HCT116 (cell line): ENCODE data around the gene CFAP161. TPM values are rescaled to one million over a fixed set of nuclear protein-coding genes. Genes with fewer than 3 reads are reported as not detected.

ENCODE experiments used
- ATAC-seq: fragments of 200-7000 bp; cut with Tn5 transposase; 2 replicates; pipeline ENCODE4 v1.9.1; 2020; ENCODE audit warnings: mild to moderate bottlenecking, moderate library complexity
- BruUV-seq: library from RNA; stranded (reverse); fragments of 400-500 nt; replicated peaks from 2 replicates; lab custom pipeline; 2021; lab: Mats Ljungman, UMichigan
- CTCF ChIA-PET: fragments of 300-600 bp; sonication (Branson Sonifier 250); formaldehyde crosslinking; loops from one replicate; lab custom pipeline; 2021; ENCODE audit warnings: antibody characterized with exemption; lab: Charles Lee
- POLR2A ChIA-PET: fragments of 300-600, 350-600 bp; sonication (Branson Sonifier 250); formaldehyde crosslinking; loops from one replicate; lab custom pipeline; 2021; ENCODE audit warnings: antibody characterized with exemption; lab: Charles Lee
- RAD21 ChIA-PET, 2 experiments: fragments of 300-600 bp; sonication (Branson Sonifier 250); formaldehyde crosslinking; loops; one replicate each; lab custom pipeline; 2023; ENCODE audit warnings: low total read pairs in 2 of 2; ENCODE audit not compliant: uncharacterized antibody in 2 of 2, unreplicated experiment in 2 of 2, low non-redundant PET in 1 of 2; lab: Charles Lee
- DNase-seq: peaks from one replicate; pipeline ENCODE4 v3.0.0-alpha.2; 2010; ENCODE audit warnings: low read depth, low spot score
- H2AFZ ChIP-seq: fragments of 200-600 bp; shearing (Covaris generic), sonication (generic); 2 replicates; pipeline ENCODE4 v1.6.1; 2017; ENCODE audit warnings: low read depth, mixed run types, mixed read lengths, antibody characterized with exemption, low read length; ENCODE audit not compliant: poor library complexity, severe bottlenecking
- H3K27ac ChIP-seq: 2 replicates; pipeline ENCODE4 v1.5.1; 2012; ENCODE audit warnings: low read depth, low read length
- H3K27me3 ChIP-seq: fragments of 200-600 bp; sonication (generic); 2 replicates; pipeline ENCODE4 v1.6.1; 2016; ENCODE audit warnings: mixed run types, low read length, mixed read lengths; ENCODE audit not compliant: insufficient read depth
- H3K36me3 ChIP-seq, 2 experiments: fragments of 200-500 bp in 1 of 2; fragments of 200-600 bp in 1 of 2; sonication (Bioruptor generic) in 1 of 2; sonication (generic) in 1 of 2; 2 replicates each; pipeline versions ENCODE4 v1.5.1 to v1.6.1; 2014 to 2016; ENCODE audit warnings: low read length in 2 of 2, inconsistent platforms in 1 of 2, mixed read lengths in 1 of 2, mixed run types in 1 of 2; ENCODE audit not compliant: insufficient read depth in 2 of 2, control insufficient read depth in 1 of 2
- H3K4me1 ChIP-seq, 2 experiments: fragments of 200-600 bp in 1 of 2; sonication (generic) in 1 of 2; 2 replicates each; pipeline versions ENCODE4 v1.5.1 to v1.6.1; 2012 to 2017; ENCODE audit warnings: low read length in 2 of 2, inconsistent platforms in 1 of 2, mild to moderate bottlenecking in 1 of 2, mixed read lengths in 1 of 2, mixed run types in 1 of 2, moderate library complexity in 1 of 2; ENCODE audit not compliant: insufficient read depth in 2 of 2, control insufficient read depth in 1 of 2
- H3K4me2 ChIP-seq: fragments of 200-600 bp; sonication (generic); 2 replicates; pipeline ENCODE4 v1.6.1; 2017; ENCODE audit warnings: mixed run types, low read length, mixed read lengths
- H3K4me3 ChIP-seq, 2 experiments: fragments of 200-600 bp in 1 of 2; sonication (generic) in 1 of 2; replicated peaks in 1 of 2; 2 replicates each; pipeline ENCODE4 v1.5.1; 2011 to 2016; ENCODE audit warnings: low read length in 2 of 2, control low read depth in 1 of 2, low read depth in 1 of 2, mild to moderate bottlenecking in 1 of 2, mixed read lengths in 1 of 2, mixed run types in 1 of 2
- H3K79me2 ChIP-seq: fragments of 200-600 bp; sonication (generic); 2 replicates; pipeline ENCODE4 v1.6.1; 2017; ENCODE audit warnings: mild to moderate bottlenecking, mixed run types, low read length, moderate library complexity, mixed read lengths; ENCODE audit not compliant: insufficient read depth
- H3K9ac ChIP-seq: fragments of 200-600 bp; sonication (generic); 2 replicates; pipeline ENCODE4 v1.6.1; 2016; ENCODE audit warnings: low read length, mixed read lengths
- H3K9me2 ChIP-seq: fragments of 200-600 bp; sonication (generic), shearing (Covaris generic); 2 replicates; pipeline ENCODE4 v1.6.1; 2017; ENCODE audit warnings: mixed run types, mild to moderate bottlenecking, moderate library complexity; ENCODE audit not compliant: insufficient read depth
- H3K9me3 ChIP-seq, 2 experiments: fragments of 200-500 bp in 1 of 2; fragments of 200-600 bp in 1 of 2; sonication (Bioruptor generic) in 1 of 2; sonication (generic) in 1 of 2; 2 replicates each; pipeline ENCODE4 v1.6.1; 2014 to 2017; ENCODE audit warnings: low read length in 2 of 2, mixed read lengths in 2 of 2, inconsistent platforms in 1 of 2, low read depth in 1 of 2, mild to moderate bottlenecking in 1 of 2, mixed run types in 1 of 2, moderate library complexity in 1 of 2; ENCODE audit not compliant: control insufficient read depth in 1 of 2, insufficient read depth in 1 of 2
- H4K20me1 ChIP-seq: fragments of 200-600 bp; sonication (generic), shearing (Covaris generic); 2 replicates; pipeline ENCODE4 v1.6.1; 2017; ENCODE audit warnings: mixed run types, mild to moderate bottlenecking, moderate library complexity; ENCODE audit not compliant: insufficient read depth
- CEBPB ChIP-seq: IDR thresholded peaks from 2 replicates; pipeline ENCODE4 v1.6.1; 2012; ENCODE audit warnings: low read depth
- EGR1 ChIP-seq: IDR thresholded peaks from 2 replicates; pipeline ENCODE4 v1.6.1; 2012; ENCODE audit warnings: low read depth
- EZH2 ChIP-seq: fragments of 200-600 bp; sonication (generic); IDR thresholded peaks from 2 replicates; pipeline ENCODE4 v1.6.1; 2017; ENCODE audit warnings: antibody characterized with exemption, mixed run types
- FOSL1 ChIP-seq: IDR thresholded peaks from 2 replicates; pipeline ENCODE4 v1.6.1; 2012; ENCODE audit warnings: low read depth
- POLR2A ChIP-seq: IDR thresholded peaks from 2 replicates; pipeline ENCODE4 v1.7.0; 2011; ENCODE audit warnings: borderline replicate concordance; ENCODE audit not compliant: insufficient read depth, insufficient read length; ENCODE audit errors: extremely low read depth
- SP1 ChIP-seq: IDR thresholded peaks from 2 replicates; pipeline ENCODE4 v1.6.1; 2012; ENCODE audit warnings: low read depth
- SRF ChIP-seq: IDR thresholded peaks from 2 replicates; pipeline ENCODE4 v1.6.1; 2012; ENCODE audit warnings: low read depth
- TCF7L2 ChIP-seq: IDR thresholded peaks from 2 replicates; pipeline ENCODE4 v1.7.0; 2011; ENCODE audit warnings: borderline replicate concordance, inconsistent platforms; ENCODE audit not compliant: insufficient read depth, insufficient read length; ENCODE audit errors: extremely low read depth
- intact Hi-C: fragments of 100-400 bp; cut with micrococcal nuclease; formaldehyde crosslinking; loops from 2 replicates; pipeline ENCODE4 v1.10.0; 2022
- total RNA-seq: library from RNA; stranded (reverse); gene quantifications from one replicate; pipeline ENCODE4 v1.2.1, GENCODE V29; 2021; ENCODE audit not compliant: unreplicated experiment
- TF ChIP-seq, protein P1 (sequence below): IDR thresholded peaks from 2 replicates; pipeline ENCODE4 v1.6.1; 2012
- TF ChIP-seq, protein P2 (sequence below): IDR thresholded peaks from 2 replicates; pipeline ENCODE4 v1.6.1; 2012; ENCODE audit warnings: low read depth
- TF ChIP-seq, protein P3 (sequence below): IDR thresholded peaks from 2 replicates; pipeline ENCODE4 v1.6.1; 2012
- TF ChIP-seq, protein P4 (sequence below), 3 experiments: fragments of 200-600 bp in 1 of 3; sonication (generic) in 1 of 3; IDR thresholded peaks in 2 of 3; conservative IDR thresholded peaks in 1 of 3; 2 replicates each; pipeline ENCODE4 v1.5.1; 2012 to 2017; ENCODE audit warnings: low read depth in 2 of 3, low read length in 2 of 3, antibody characterized with exemption in 1 of 3, borderline replicate concordance in 1 of 3, control low read depth in 1 of 3, mild to moderate bottlenecking in 1 of 3, mixed read lengths in 1 of 3, mixed run types in 1 of 3, moderate library complexity in 1 of 3; ENCODE audit not compliant: insufficient read depth in 1 of 3
- TF ChIP-seq, protein P5 (sequence below): IDR thresholded peaks from 2 replicates; pipeline ENCODE4 v1.6.1; 2011; ENCODE audit warnings: mild to moderate bottlenecking, low read length, moderate library complexity; ENCODE audit not compliant: insufficient replicate concordance; ENCODE audit errors: extremely low read depth

The CFAP161 gene
- total RNA-seq, 1 experiment from 2014 or later: 0.15 TPM

DNA sequence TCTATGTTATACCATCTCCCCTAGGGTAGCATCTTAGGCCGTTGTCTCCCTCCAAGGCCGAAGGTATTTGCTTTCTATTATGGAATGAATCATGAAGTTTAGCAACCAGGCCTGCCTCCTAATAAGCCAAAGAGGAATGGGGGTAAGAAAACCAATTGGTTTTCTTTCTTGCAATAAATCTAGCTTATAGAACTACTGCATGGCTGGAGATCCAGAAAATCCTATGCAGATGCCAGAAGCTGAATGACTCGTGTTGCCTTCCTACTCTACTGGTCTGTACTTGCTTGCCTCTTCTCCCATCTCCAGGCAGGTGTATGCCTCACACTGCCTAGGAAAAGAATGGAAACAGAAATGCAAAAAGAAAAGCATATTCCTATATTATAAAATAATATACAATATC lies 31.5 kb downstream of the CFAP161 start:
- RAD21 ChIA-PET: no interaction called here

More for the DNA sequence above, 31.5 kb downstream of the CFAP161 start:
- BruUV-seq: no TSS peak
- Histone ChIP-seq H3K4me1 (no peaks in the 10 kb centered on the region), H3K27me3 (peaks cover 7% of the 10 kb centered on the region; the same call in 1 of the 2 replicates), H3K4me2 (no peak overlapping the region), H3K9me3 (no peaks in the 10 kb centered on the region), H3K27ac (no peak overlapping the region), H4K20me1 (no peaks in the 10 kb centered on the region), H3K9me2 (no peaks in the 10 kb centered on the region), H3K4me3 (no peak overlapping the region), H3K36me3 (no peaks in the 10 kb centered on the region), H3K9ac (no peak overlapping the region), H3K79me2 (no peaks in the 10 kb centered on the region), H2AFZ (no peak overlapping the region)
- intact Hi-C loops: no loop called here
- ChIA-PET CTCF (interaction anchor here (3.8 kb wide), 1 partner anchor 101 kb away, joined by 19 read pairs; no protein-coding TSS in a partner anchor), POLR2A (no interaction called here)
- ATAC-seq (no peak), DNase-seq (no peak)
- TF ChIP-seq POLR2A: no peak
- TF ChIP-seq TCF7L2: no peak
- TF ChIP-seq, protein P1, sequence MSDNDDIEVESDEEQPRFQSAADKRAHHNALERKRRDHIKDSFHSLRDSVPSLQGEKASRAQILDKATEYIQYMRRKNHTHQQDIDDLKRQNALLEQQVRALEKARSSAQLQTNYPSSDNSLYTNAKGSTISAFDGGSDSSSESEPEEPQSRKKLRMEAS: no peak
- no peak for TF ChIP-seq CEBPB
- TF ChIP-seq SRF: no peak
- TF ChIP-seq, protein P2, sequence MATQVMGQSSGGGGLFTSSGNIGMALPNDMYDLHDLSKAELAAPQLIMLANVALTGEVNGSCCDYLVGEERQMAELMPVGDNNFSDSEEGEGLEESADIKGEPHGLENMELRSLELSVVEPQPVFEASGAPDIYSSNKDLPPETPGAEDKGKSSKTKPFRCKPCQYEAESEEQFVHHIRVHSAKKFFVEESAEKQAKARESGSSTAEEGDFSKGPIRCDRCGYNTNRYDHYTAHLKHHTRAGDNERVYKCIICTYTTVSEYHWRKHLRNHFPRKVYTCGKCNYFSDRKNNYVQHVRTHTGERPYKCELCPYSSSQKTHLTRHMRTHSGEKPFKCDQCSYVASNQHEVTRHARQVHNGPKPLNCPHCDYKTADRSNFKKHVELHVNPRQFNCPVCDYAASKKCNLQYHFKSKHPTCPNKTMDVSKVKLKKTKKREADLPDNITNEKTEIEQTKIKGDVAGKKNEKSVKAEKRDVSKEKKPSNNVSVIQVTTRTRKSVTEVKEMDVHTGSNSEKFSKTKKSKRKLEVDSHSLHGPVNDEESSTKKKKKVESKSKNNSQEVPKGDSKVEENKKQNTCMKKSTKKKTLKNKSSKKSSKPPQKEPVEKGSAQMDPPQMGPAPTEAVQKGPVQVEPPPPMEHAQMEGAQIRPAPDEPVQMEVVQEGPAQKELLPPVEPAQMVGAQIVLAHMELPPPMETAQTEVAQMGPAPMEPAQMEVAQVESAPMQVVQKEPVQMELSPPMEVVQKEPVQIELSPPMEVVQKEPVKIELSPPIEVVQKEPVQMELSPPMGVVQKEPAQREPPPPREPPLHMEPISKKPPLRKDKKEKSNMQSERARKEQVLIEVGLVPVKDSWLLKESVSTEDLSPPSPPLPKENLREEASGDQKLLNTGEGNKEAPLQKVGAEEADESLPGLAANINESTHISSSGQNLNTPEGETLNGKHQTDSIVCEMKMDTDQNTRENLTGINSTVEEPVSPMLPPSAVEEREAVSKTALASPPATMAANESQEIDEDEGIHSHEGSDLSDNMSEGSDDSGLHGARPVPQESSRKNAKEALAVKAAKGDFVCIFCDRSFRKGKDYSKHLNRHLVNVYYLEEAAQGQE: no peak
- no peak for TF ChIP-seq EGR1
- TF ChIP-seq EZH2: no peak
- no peak for TF ChIP-seq SP1
- TF ChIP-seq FOSL1: no peak
- TF ChIP-seq, protein P3, sequence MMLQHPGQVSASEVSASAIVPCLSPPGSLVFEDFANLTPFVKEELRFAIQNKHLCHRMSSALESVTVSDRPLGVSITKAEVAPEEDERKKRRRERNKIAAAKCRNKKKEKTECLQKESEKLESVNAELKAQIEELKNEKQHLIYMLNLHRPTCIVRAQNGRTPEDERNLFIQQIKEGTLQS: no peak
- TF ChIP-seq, protein P4, sequence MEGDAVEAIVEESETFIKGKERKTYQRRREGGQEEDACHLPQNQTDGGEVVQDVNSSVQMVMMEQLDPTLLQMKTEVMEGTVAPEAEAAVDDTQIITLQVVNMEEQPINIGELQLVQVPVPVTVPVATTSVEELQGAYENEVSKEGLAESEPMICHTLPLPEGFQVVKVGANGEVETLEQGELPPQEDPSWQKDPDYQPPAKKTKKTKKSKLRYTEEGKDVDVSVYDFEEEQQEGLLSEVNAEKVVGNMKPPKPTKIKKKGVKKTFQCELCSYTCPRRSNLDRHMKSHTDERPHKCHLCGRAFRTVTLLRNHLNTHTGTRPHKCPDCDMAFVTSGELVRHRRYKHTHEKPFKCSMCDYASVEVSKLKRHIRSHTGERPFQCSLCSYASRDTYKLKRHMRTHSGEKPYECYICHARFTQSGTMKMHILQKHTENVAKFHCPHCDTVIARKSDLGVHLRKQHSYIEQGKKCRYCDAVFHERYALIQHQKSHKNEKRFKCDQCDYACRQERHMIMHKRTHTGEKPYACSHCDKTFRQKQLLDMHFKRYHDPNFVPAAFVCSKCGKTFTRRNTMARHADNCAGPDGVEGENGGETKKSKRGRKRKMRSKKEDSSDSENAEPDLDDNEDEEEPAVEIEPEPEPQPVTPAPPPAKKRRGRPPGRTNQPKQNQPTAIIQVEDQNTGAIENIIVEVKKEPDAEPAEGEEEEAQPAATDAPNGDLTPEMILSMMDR (IDR thresholded peaks at IDR 0.05 in 2 of 3, conservative IDR thresholded peaks at IDR 0.05 in 1 of 3; ENCODE audit: borderline replicate concordance in 1 of 3, insufficient read depth in 1 of 3, low read depth in 2 of 3, low read length in 2 of 3): no peak
- TF ChIP-seq, protein P5, sequence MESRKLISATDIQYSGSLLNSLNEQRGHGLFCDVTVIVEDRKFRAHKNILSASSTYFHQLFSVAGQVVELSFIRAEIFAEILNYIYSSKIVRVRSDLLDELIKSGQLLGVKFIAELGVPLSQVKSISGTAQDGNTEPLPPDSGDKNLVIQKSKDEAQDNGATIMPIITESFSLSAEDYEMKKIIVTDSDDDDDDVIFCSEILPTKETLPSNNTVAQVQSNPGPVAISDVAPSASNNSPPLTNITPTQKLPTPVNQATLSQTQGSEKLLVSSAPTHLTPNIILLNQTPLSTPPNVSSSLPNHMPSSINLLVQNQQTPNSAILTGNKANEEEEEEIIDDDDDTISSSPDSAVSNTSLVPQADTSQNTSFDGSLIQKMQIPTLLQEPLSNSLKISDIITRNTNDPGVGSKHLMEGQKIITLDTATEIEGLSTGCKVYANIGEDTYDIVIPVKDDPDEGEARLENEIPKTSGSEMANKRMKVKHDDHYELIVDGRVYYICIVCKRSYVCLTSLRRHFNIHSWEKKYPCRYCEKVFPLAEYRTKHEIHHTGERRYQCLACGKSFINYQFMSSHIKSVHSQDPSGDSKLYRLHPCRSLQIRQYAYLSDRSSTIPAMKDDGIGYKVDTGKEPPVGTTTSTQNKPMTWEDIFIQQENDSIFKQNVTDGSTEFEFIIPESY: no peak
